Osteocyte (in vitro differentiated cells): ENCODE results near the gene CLEC4A. TPM values are rescaled to one million over a fixed set of nuclear protein-coding genes. Genes with fewer than 3 reads are reported as not detected.
"Not testable (repeated sequence)": the region's sequence is repeated elsewhere in the genome, so short reads cannot be mapped to it uniquely, and the experiment has no call there.

Experiments used
- DNase-seq: peaks from one replicate; pipeline ENCODE4 v3.0.0; 2021; ENCODE audit warnings: mixed read lengths; ENCODE audit not compliant: unreplicated experiment; ENCODE audit errors: extremely low spot score
- H3K27ac Mint-ChIP-seq: one replicate; pipeline ENCODE4 v1.8.0; 2021; ENCODE audit warnings: mild to moderate bottlenecking, mixed read lengths; ENCODE audit not compliant: unreplicated experiment
- H3K27me3 Mint-ChIP-seq: one replicate; pipeline ENCODE4 v1.8.0; 2021; ENCODE audit warnings: mixed read lengths; ENCODE audit not compliant: unreplicated experiment
- H3K36me3 Mint-ChIP-seq: one replicate; pipeline ENCODE4 v1.8.0; 2021; ENCODE audit warnings: mixed read lengths; ENCODE audit not compliant: unreplicated experiment
- H3K4me1 Mint-ChIP-seq: one replicate; pipeline ENCODE4 v1.8.0; 2021; ENCODE audit warnings: mixed read lengths; ENCODE audit not compliant: unreplicated experiment
- H3K4me3 Mint-ChIP-seq: one replicate; pipeline ENCODE4 v1.8.0; 2021; ENCODE audit warnings: mild to moderate bottlenecking, moderate library complexity, mixed read lengths; ENCODE audit not compliant: unreplicated experiment
- H3K9me3 Mint-ChIP-seq: one replicate; pipeline ENCODE4 v1.8.0; 2021; ENCODE audit warnings: mixed read lengths; ENCODE audit not compliant: unreplicated experiment
- total RNA-seq: library from RNA; stranded (reverse); gene quantifications from 2 replicates; pipeline ENCODE4 v1.2.1, GENCODE V29; 2021
- TF ChIP-seq, protein P1 (sequence below): fragments of 200-600 bp; sonication (generic); IDR thresholded peaks from 2 replicates; pipeline ENCODE4 v1.5.0; 2021; ENCODE audit warnings: antibody characterized with exemption, mild to moderate bottlenecking, moderate library complexity

The CLEC4A gene
- total RNA-seq, 1 donor from 2014 or later: 1.5 TPM

DNA sequence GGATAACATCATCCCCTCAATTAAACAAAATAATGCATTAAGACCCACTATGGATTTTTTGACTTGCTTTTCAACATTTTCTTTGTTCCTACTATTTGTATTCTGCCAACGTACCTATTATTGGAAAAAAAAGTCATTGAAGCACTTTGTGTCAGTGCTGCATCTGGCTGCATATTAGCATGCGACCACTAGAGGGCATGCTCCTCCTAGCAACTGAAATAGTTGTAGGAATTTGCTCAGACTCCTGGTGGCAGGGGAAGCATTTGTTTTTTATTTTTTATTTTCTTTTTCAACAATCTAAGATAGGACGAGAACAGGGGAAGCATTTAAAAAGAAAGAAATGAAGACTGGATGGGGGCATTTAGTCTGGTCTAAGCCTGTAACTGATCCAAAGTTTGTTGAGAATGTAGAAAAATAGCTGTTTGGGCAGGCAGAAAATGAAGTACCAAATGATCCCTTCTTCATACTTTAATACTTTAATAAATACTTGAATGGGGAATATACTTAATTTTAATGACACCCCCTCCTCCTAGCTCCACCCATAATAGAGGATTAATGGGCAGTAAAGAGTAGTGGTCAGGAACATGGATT is 14.5 kb upstream of the CLEC4A start:
- DNase-seq: peak; percentile 89
- TF ChIP-seq, protein P1, sequence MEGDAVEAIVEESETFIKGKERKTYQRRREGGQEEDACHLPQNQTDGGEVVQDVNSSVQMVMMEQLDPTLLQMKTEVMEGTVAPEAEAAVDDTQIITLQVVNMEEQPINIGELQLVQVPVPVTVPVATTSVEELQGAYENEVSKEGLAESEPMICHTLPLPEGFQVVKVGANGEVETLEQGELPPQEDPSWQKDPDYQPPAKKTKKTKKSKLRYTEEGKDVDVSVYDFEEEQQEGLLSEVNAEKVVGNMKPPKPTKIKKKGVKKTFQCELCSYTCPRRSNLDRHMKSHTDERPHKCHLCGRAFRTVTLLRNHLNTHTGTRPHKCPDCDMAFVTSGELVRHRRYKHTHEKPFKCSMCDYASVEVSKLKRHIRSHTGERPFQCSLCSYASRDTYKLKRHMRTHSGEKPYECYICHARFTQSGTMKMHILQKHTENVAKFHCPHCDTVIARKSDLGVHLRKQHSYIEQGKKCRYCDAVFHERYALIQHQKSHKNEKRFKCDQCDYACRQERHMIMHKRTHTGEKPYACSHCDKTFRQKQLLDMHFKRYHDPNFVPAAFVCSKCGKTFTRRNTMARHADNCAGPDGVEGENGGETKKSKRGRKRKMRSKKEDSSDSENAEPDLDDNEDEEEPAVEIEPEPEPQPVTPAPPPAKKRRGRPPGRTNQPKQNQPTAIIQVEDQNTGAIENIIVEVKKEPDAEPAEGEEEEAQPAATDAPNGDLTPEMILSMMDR: peak; percentile 97
- no peak overlapping the region for H3K27ac Mint-ChIP-seq
- peaks cover 4% of the 10 kb centered on the region for H3K9me3 Mint-ChIP-seq
- H3K4me3 Mint-ChIP-seq: no peak overlapping the region
- H3K36me3 Mint-ChIP-seq: peaks cover 14% of the 10 kb centered on the region
- peaks cover 2% of the 10 kb centered on the region for H3K4me1 Mint-ChIP-seq
- H3K27me3 Mint-ChIP-seq: no peaks in the 10 kb centered on the region

DNA sequence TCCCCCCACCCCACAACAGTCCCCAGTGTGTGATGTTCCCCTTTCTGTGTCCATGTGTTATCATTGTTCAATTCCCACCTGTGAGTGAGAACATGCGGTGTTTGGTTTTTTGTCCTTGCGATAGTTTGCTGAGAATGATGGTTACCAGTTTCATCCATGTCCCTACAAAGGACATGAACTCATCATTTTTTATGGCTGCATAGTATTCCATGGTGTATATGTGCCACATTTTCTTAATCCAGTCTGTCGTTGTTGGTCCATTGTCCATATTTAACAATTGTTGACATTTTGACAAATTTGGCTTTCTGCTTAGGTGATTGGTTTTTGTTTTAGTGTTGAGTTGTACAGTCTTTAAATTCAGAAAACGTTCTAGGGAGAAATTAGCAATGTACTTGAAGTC is 10.3 kb upstream of the CLEC4A start:
- H3K36me3 Mint-ChIP-seq, H3K9me3 Mint-ChIP-seq, H3K4me1 Mint-ChIP-seq, H3K4me3 Mint-ChIP-seq, H3K27me3 Mint-ChIP-seq, H3K27ac Mint-ChIP-seq, DNase-seq: not testable (repeated sequence)

DNA sequence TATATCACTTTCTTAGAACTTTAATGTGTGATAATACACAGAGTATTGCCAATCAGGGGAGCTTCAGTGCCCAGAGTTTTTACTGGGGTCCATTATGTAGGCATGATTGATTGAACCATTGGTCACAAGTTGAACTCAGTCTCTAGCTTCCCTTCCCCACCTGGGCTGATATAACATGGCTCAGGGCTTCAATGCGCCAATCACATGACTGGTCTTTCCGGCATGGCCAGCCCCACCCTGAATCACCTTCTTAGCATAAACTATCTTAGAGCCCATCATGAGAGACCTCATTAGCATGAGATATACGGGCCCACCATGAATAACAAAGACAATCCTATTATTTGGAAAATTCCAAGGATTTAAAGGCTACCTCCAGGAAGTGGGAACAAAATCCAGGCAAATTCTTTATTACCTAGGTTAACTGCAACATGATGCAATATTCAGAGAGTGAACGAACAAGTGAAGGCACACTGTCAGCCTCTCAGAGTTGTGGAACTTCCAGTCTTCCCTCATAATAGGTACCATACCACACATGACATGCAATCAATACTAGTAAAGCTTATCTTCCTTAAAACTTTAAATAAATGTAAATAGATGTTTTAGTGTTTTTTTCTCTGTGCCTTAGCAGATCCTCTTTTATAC is 3.2 kb upstream of the CLEC4A start:
- DNase-seq: no peak
- Mint-ChIP-seq H3K36me3 (peaks cover 13% of the 10 kb centered on the region), H3K9me3 (no peaks in the 10 kb centered on the region), H3K27me3 (no peaks in the 10 kb centered on the region), H3K4me1 (no peaks in the 10 kb centered on the region), H3K4me3 (no peak overlapping the region), H3K27ac (no peak overlapping the region)
- TF ChIP-seq, protein P1: no peak

- no peak for DNase-seq
- H3K27me3 Mint-ChIP-seq: no peaks in the 10 kb centered on the region
- H3K36me3 Mint-ChIP-seq: peaks cover 16% of the 10 kb centered on the region
- no peak overlapping the region for H3K4me3 Mint-ChIP-seq
- H3K4me1 Mint-ChIP-seq: no peaks in the 10 kb centered on the region
- H3K9me3 Mint-ChIP-seq: no peaks in the 10 kb centered on the region
- H3K27ac Mint-ChIP-seq: no peak overlapping the region
- TF ChIP-seq, protein P1: no peak
Observed at GRCh38 chr12:8127138-8127537, 3.7 kb downstream of the CLEC4A start.

DNA sequence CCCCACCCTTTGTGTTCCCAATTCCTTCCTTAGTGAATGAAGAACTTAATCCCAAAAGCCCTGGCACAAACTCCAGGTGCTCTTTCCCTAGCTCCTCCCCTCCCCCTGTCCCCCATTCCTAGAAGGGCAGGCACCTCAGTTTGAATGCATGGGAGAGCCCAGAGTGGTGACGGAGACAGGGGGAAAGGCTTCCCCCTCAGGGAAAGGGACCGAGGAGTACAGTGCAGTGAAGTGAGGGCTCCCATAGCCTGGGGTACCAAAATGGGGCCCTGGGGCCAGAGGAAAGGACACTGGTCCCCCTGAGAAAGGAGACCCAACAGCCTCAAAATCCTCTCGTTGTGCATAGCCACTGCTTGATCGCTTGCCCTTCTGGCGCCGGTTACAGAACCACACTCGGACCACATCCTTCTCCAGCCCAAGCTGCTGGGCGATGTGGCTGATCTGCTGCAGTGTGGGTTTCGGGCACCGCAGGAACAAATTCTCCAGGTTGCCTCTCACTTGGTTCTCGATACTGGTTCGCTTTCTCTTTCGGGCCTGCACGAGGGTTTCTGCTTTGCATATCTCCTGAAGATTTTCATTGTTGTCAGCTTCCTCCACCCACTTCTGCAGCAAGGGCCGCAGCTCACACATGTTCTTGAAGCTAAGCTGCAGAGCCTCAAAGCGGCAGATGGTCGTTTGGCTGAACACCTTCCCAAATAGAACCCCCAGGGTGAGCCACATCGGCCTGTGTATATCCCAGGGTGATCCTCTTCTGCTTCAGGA is 10.4 kb downstream of the CLEC4A start:
- peaks cover 13% of the 10 kb centered on the region for H3K36me3 Mint-ChIP-seq
- DNase-seq: not testable (repeated sequence)

GRCh38 chr12:8134398-8134930 is 11.0 kb downstream of the CLEC4A start:
- H3K9me3 Mint-ChIP-seq, H3K4me1 Mint-ChIP-seq, H3K27ac Mint-ChIP-seq, H3K4me3 Mint-ChIP-seq, H3K27me3 Mint-ChIP-seq, DNase-seq: not testable (repeated sequence)
- peaks cover 14% of the 10 kb centered on the region for H3K36me3 Mint-ChIP-seq

More for the DNA sequence above, 10.4 kb downstream of the CLEC4A start:
- not testable (repeated sequence) for H3K9me3 Mint-ChIP-seq, H3K27me3 Mint-ChIP-seq, H3K4me1 Mint-ChIP-seq, H3K27ac Mint-ChIP-seq, H3K4me3 Mint-ChIP-seq

- H3K9me3 Mint-ChIP-seq, H3K27ac Mint-ChIP-seq, H3K4me1 Mint-ChIP-seq, H3K27me3 Mint-ChIP-seq, H3K4me3 Mint-ChIP-seq, DNase-seq: not testable (repeated sequence)
- peaks cover 17% of the 10 kb centered on the region for H3K36me3 Mint-ChIP-seq
Observed at GRCh38 chr12:8141647-8142046, 18.2 kb downstream of the CLEC4A start.
